ENCODE results near the gene SPHK1. TPM values are rescaled to one million over a fixed set of nuclear protein-coding genes. Genes with fewer than 3 reads are reported as not detected.

SPHK1 gene
- polyA plus RNA-seq, 1 donor from 2014 or later: 2.7 TPM

DNA sequence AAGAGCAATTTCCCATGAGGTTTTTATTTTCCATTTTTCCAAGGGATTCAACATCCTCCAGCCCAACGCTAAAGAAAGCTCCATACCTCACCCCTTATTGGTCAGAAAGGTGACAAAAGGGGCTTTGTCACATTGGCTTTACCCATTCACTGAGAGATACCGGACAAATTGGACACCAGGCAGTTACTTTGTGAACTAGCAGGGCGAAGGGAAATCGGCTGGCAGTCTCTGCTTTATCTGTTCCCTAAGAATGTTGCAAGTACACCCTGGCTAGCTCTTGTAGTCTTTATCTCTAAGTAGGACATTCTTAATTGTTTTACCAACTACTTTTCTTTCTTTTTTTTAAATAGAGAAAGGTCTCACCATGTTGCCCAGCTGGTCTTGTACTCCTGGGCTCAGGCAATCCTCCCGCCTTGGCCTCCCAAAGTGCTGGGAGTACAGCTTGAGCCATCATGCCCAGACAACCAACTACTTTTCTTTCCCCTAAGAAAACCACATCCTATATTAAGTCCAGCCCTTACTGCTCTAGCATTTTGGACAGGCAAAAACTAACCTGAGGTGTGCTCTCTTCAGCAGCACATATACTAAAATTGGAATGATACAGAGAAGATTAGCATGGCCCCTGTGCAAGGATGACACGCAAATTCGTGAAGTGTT, 47.5 kb upstream of the SPHK1 start:
- H3K9ac ChIP-seq (ENCODE audit: low read length): no peak overlapping the region
- H3K79me2 ChIP-seq (replicated peaks; ENCODE audit: insufficient read depth, low read length): no peaks in the 10 kb centered on the region
- H3K9me2 ChIP-seq (ENCODE audit: insufficient read depth, low read length): no peaks in the 10 kb centered on the region
- TF ChIP-seq, protein P1, sequence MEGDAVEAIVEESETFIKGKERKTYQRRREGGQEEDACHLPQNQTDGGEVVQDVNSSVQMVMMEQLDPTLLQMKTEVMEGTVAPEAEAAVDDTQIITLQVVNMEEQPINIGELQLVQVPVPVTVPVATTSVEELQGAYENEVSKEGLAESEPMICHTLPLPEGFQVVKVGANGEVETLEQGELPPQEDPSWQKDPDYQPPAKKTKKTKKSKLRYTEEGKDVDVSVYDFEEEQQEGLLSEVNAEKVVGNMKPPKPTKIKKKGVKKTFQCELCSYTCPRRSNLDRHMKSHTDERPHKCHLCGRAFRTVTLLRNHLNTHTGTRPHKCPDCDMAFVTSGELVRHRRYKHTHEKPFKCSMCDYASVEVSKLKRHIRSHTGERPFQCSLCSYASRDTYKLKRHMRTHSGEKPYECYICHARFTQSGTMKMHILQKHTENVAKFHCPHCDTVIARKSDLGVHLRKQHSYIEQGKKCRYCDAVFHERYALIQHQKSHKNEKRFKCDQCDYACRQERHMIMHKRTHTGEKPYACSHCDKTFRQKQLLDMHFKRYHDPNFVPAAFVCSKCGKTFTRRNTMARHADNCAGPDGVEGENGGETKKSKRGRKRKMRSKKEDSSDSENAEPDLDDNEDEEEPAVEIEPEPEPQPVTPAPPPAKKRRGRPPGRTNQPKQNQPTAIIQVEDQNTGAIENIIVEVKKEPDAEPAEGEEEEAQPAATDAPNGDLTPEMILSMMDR (IDR thresholded peaks at IDR 0.05; ENCODE audit: poor library complexity, severe bottlenecking): no peak
- TF ChIP-seq MXI1 (conservative IDR thresholded peaks at IDR 0.05; ENCODE audit: poor library complexity, severe bottlenecking) (no peak), SMC3 (conservative IDR thresholded peaks at IDR 0.05; ENCODE audit: poor library complexity) (no peak), EZH2 (IDR thresholded peaks at IDR 0.05; ENCODE audit: borderline replicate concordance, insufficient read depth, low read length, poor library complexity, severe bottlenecking) (no peak), POLR2AphosphoS5 (IDR thresholded peaks at IDR 0.05) (no peak), RAD21 (conservative IDR thresholded peaks at IDR 0.05) (no peak), TAF1 (IDR thresholded peaks at IDR 0.05; ENCODE audit: low read depth) (no peak), EP300 (conservative IDR thresholded peaks at IDR 0.05; ENCODE audit: poor library complexity, severe bottlenecking) (no peak)
- TF ChIP-seq, protein P2, sequence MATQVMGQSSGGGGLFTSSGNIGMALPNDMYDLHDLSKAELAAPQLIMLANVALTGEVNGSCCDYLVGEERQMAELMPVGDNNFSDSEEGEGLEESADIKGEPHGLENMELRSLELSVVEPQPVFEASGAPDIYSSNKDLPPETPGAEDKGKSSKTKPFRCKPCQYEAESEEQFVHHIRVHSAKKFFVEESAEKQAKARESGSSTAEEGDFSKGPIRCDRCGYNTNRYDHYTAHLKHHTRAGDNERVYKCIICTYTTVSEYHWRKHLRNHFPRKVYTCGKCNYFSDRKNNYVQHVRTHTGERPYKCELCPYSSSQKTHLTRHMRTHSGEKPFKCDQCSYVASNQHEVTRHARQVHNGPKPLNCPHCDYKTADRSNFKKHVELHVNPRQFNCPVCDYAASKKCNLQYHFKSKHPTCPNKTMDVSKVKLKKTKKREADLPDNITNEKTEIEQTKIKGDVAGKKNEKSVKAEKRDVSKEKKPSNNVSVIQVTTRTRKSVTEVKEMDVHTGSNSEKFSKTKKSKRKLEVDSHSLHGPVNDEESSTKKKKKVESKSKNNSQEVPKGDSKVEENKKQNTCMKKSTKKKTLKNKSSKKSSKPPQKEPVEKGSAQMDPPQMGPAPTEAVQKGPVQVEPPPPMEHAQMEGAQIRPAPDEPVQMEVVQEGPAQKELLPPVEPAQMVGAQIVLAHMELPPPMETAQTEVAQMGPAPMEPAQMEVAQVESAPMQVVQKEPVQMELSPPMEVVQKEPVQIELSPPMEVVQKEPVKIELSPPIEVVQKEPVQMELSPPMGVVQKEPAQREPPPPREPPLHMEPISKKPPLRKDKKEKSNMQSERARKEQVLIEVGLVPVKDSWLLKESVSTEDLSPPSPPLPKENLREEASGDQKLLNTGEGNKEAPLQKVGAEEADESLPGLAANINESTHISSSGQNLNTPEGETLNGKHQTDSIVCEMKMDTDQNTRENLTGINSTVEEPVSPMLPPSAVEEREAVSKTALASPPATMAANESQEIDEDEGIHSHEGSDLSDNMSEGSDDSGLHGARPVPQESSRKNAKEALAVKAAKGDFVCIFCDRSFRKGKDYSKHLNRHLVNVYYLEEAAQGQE (IDR thresholded peaks at IDR 0.05; ENCODE audit: borderline replicate concordance): no peak
- H3K27ac ChIP-seq (ENCODE audit: low read length): no peak overlapping the region
- H3K36me3 ChIP-seq (ENCODE audit: insufficient read depth, low read length): peaks cover 6% of the 10 kb centered on the region
- H3K4me3 ChIP-seq (ENCODE audit: low read length): no peak overlapping the region
- no peaks in the 10 kb centered on the region for H3F3A ChIP-seq (ENCODE audit: insufficient read depth, low read length, poor library complexity, severe bottlenecking)
- H2AFZ ChIP-seq (ENCODE audit: low read depth, low read length): no peak overlapping the region
- no peaks in the 10 kb centered on the region for H3K27me3 ChIP-seq (ENCODE audit: insufficient read depth, low read depth, low read length)
- H3K4me2 ChIP-seq (ENCODE audit: low read length): no peak overlapping the region
- H3K9me3 ChIP-seq (ENCODE audit: low read length): no peaks in the 10 kb centered on the region
- H4K20me1 ChIP-seq (ENCODE audit: insufficient read depth): no peaks in the 10 kb centered on the region

DNA sequence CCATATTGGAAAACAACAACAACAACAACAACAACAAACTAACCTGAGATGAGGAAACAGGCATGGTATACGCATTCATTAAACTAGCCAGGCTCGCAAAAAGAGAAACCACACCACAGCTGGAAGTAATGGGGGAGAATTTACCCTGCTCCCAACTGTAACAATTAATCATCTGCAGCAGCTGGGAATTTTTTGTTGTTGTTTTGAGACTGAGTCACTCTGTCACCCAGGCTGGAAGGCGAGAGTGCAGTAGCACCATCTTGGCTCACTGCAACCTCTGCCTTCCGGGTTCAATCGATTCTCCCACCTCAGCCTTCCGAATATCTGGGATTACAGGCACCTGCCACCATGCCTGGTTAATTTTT, 47.0 kb upstream of the SPHK1 start:
- H3K4me2 ChIP-seq (ENCODE audit: low read length): no peak overlapping the region
- TF ChIP-seq EZH2 (IDR thresholded peaks at IDR 0.05; ENCODE audit: borderline replicate concordance, insufficient read depth, low read length, poor library complexity, severe bottlenecking) (no peak), EP300 (conservative IDR thresholded peaks at IDR 0.05; ENCODE audit: poor library complexity, severe bottlenecking) (no peak), TAF1 (IDR thresholded peaks at IDR 0.05; ENCODE audit: low read depth) (no peak), POLR2AphosphoS5 (IDR thresholded peaks at IDR 0.05) (no peak), MXI1 (conservative IDR thresholded peaks at IDR 0.05; ENCODE audit: poor library complexity, severe bottlenecking) (no peak), SMC3 (conservative IDR thresholded peaks at IDR 0.05; ENCODE audit: poor library complexity) (no peak), RAD21 (conservative IDR thresholded peaks at IDR 0.05) (no peak)
- TF ChIP-seq, protein P2 (IDR thresholded peaks at IDR 0.05; ENCODE audit: borderline replicate concordance): no peak
- TF ChIP-seq, protein P1 (IDR thresholded peaks at IDR 0.05; ENCODE audit: poor library complexity, severe bottlenecking): no peak
- H3K79me2 ChIP-seq (replicated peaks; ENCODE audit: insufficient read depth, low read length): no peaks in the 10 kb centered on the region
- no peak overlapping the region for H2AFZ ChIP-seq (ENCODE audit: low read depth, low read length)
- H3K36me3 ChIP-seq (ENCODE audit: insufficient read depth, low read length): peaks cover under 1% of the 10 kb centered on the region
- H3K4me3 ChIP-seq (ENCODE audit: low read length): no peak overlapping the region
- H3K27me3 ChIP-seq (ENCODE audit: insufficient read depth, low read depth, low read length): no peaks in the 10 kb centered on the region
- H3K27ac ChIP-seq (ENCODE audit: low read length): no peak overlapping the region
- no peaks in the 10 kb centered on the region for H3K9me2 ChIP-seq (ENCODE audit: insufficient read depth, low read length)
- no peaks in the 10 kb centered on the region for H3K9me3 ChIP-seq (ENCODE audit: low read length)
- no peaks in the 10 kb centered on the region for H3F3A ChIP-seq (ENCODE audit: insufficient read depth, low read length, poor library complexity, severe bottlenecking)
- no peaks in the 10 kb centered on the region for H4K20me1 ChIP-seq (ENCODE audit: insufficient read depth)
- no peak overlapping the region for H3K9ac ChIP-seq (ENCODE audit: low read length)

All from neural cell (in vitro differentiated cells).